Gastroesophageal sphincter (tissue), 3 donors: ENCODE results near the gene SMTNL1.

Experiments used
- EP300 ChIP-seq: sonication (generic); formaldehyde crosslinking; IDR thresholded peaks from one replicate; pipeline ENCODE4 v1.6.1; 2017; ENCODE audit warnings: antibody characterized with exemption, mild to moderate bottlenecking
- POLR2AphosphoS5 ChIP-seq: sonication (generic); formaldehyde crosslinking; IDR thresholded peaks from one replicate; pipeline ENCODE4 v1.6.1; 2017; ENCODE audit warnings: antibody characterized with exemption
- TF ChIP-seq, protein P1 (sequence below), 4 experiments: fragments of 200-600 bp in 2 of 4; fragments of 450-650 bp in 2 of 4; sonication (generic) in 1 of 4; IDR thresholded peaks; one replicate each; pipeline ENCODE4 v1.5.1; 2017 to 2019; ENCODE audit warnings: antibody characterized with exemption in 4 of 4, mild to moderate bottlenecking in 2 of 4, moderate library complexity in 2 of 4

DNA sequence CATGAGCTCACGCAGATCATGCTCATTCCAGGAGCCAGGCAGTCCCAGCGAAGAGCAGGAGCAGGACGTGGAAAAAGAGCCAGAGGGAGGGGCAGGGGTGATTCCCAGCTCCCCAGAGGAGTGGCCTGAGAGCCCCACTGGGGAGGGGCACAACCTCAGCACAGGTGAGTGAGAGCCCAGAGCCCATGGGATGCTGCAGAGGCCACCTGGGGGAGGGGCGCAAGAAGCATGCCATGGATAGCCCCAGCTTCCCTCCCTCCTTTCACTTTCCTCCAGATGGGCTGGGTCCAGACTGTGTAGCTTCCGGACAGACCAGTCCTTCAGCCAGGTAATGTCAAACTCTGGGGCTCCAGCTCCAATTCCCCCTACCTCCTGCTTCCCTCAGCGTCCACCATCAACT, 6.2 kb downstream of the SMTNL1 start:
- TF ChIP-seq, protein P1, sequence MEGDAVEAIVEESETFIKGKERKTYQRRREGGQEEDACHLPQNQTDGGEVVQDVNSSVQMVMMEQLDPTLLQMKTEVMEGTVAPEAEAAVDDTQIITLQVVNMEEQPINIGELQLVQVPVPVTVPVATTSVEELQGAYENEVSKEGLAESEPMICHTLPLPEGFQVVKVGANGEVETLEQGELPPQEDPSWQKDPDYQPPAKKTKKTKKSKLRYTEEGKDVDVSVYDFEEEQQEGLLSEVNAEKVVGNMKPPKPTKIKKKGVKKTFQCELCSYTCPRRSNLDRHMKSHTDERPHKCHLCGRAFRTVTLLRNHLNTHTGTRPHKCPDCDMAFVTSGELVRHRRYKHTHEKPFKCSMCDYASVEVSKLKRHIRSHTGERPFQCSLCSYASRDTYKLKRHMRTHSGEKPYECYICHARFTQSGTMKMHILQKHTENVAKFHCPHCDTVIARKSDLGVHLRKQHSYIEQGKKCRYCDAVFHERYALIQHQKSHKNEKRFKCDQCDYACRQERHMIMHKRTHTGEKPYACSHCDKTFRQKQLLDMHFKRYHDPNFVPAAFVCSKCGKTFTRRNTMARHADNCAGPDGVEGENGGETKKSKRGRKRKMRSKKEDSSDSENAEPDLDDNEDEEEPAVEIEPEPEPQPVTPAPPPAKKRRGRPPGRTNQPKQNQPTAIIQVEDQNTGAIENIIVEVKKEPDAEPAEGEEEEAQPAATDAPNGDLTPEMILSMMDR (IDR thresholded peaks at IDR 0.05): no peak
- TF ChIP-seq EP300: no peak
- TF ChIP-seq POLR2AphosphoS5: no peak
